SK-N-SH treated with all-trans-retinoic acid at 6 μM for 48 hours (cell line): ENCODE measurements around the gene SLC25A42.

ENCODE experiments used
- ARNTL ChIP-seq: fragments of 450-650 bp; formaldehyde crosslinking; IDR thresholded peaks from 2 replicates; pipeline ENCODE4 v1.5.0; 2020; ENCODE audit warnings: low read depth, mild to moderate bottlenecking, moderate library complexity, borderline replicate concordance
- BACH2 ChIP-seq: fragments of 250-450 bp; sonication (Bioruptor Pico); IDR thresholded peaks from 2 replicates; pipeline ENCODE4 v1.9.0; 2021; ENCODE audit warnings: mild to moderate bottlenecking, borderline replicate concordance
- TCF4 ChIP-seq: fragments of 250-450 bp; sonication (Bioruptor Pico); IDR thresholded peaks from 2 replicates; pipeline ENCODE4 v1.8.0; 2021; ENCODE audit warnings: mild to moderate bottlenecking, moderate library complexity, borderline replicate concordance
- ZNF70 ChIP-seq: fragments of 450-650 bp; formaldehyde crosslinking; IDR thresholded peaks from 2 replicates; pipeline ENCODE4 v1.5.0; 2020; ENCODE audit warnings: mild to moderate bottlenecking, moderate library complexity
- TF ChIP-seq, protein P1 (sequence below): fragments of 250-450 bp; sonication (Bioruptor Pico); IDR thresholded peaks from 2 replicates; pipeline ENCODE4 v1.8.0; 2021; ENCODE audit warnings: low read depth, mild to moderate bottlenecking, moderate library complexity, borderline replicate concordance
- TF ChIP-seq, protein P2 (sequence below): fragments of 250-450 bp; sonication (Bioruptor Pico); IDR thresholded peaks from 2 replicates; pipeline ENCODE4 v1.5.1; 2020; ENCODE audit warnings: low read depth, mild to moderate bottlenecking, moderate library complexity

- TF ChIP-seq TCF4 (no peak), BACH2 (no peak), ARNTL (CRISPR knock-in tag) (no peak), ZNF70 (no peak)
- TF ChIP-seq, protein P1, sequence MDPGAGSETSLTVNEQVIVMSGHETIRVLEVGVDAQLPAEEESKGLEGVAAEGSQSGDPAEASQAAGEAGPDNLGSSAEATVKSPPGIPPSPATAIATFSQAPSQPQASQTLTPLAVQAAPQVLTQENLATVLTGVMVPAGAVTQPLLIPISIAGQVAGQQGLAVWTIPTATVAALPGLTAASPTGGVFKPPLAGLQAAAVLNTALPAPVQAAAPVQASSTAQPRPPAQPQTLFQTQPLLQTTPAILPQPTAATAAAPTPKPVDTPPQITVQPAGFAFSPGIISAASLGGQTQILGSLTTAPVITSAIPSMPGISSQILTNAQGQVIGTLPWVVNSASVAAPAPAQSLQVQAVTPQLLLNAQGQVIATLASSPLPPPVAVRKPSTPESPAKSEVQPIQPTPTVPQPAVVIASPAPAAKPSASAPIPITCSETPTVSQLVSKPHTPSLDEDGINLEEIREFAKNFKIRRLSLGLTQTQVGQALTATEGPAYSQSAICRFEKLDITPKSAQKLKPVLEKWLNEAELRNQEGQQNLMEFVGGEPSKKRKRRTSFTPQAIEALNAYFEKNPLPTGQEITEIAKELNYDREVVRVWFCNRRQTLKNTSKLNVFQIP, result no peak
- TF ChIP-seq, protein P2, sequence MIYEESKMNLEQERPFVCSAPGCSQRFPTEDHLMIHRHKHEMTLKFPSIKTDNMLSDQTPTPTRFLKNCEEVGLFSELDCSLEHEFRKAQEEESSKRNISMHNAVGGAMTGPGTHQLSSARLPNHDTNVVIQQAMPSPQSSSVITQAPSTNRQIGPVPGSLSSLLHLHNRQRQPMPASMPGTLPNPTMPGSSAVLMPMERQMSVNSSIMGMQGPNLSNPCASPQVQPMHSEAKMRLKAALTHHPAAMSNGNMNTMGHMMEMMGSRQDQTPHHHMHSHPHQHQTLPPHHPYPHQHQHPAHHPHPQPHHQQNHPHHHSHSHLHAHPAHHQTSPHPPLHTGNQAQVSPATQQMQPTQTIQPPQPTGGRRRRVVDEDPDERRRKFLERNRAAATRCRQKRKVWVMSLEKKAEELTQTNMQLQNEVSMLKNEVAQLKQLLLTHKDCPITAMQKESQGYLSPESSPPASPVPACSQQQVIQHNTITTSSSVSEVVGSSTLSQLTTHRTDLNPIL (CRISPR knock-in tag), result no peak
Observed at GRCh38 chr19:19159534-19159933, 95.7 kb downstream of the SLC25A42 start.
